Endothelial cell of umbilical vein (primary cell): ENCODE data around the gene LYZL1. TPM values are rescaled to one million over a fixed set of nuclear protein-coding genes. Genes with fewer than 3 reads are reported as not detected.

ENCODE experiments used
- BruUV-seq: library from RNA; stranded (reverse); fragments of 400-500 nt; replicated peaks from 2 replicates; lab custom pipeline; 2021; lab: Mats Ljungman, UMichigan
- CTCF ChIA-PET: fragments of 300-600, 350-600 bp; sonication (Branson Sonifier 250); formaldehyde crosslinking; loops from one replicate; lab custom pipeline; 2021; ENCODE audit warnings: antibody characterized with exemption, inconsistent platforms; lab: Charles Lee
- POLR2A ChIA-PET: fragments of 300-600, 350-600 bp; sonication (Branson Sonifier 250); formaldehyde crosslinking; loops from one replicate; lab custom pipeline; 2021; ENCODE audit warnings: antibody characterized with exemption, inconsistent platforms; lab: Charles Lee
- DNase-seq: peaks from one replicate; pipeline ENCODE4 v3.0.0-alpha.2; 2011; ENCODE audit warnings: low read depth, low spot score
- FAIRE-seq: peaks from 2 replicates; lab custom pipeline; 2011; peaks lifted over from hg19 to GRCh38; lab: Jason Lieb, UNC
- H2AFZ ChIP-seq: 2 replicates; pipeline ENCODE4 v1.6.0; 2012; ENCODE audit warnings: low read depth, low read length, control low read depth, inconsistent platforms
- H3K27ac ChIP-seq: 2 replicates; pipeline ENCODE4 v1.5.1; 2011; ENCODE audit warnings: low read depth, mild to moderate bottlenecking, control low read depth, low read length, moderate library complexity; ENCODE audit not compliant: insufficient read depth
- H3K27me3 ChIP-seq, 2 experiments: 2 replicates each; pipeline versions ENCODE4 v1.6.0 to v1.6.1; 2011; ENCODE audit warnings: low read length in 2 of 2, mixed read lengths in 1 of 2; ENCODE audit not compliant: control insufficient read depth in 2 of 2, insufficient read depth in 2 of 2
- H3K36me3 ChIP-seq, 2 experiments: 2 replicates in 1 of 2; 3 replicates in 1 of 2; pipeline ENCODE4 v1.5.1; 2011; ENCODE audit warnings: low read length in 2 of 2, mild to moderate bottlenecking in 1 of 2, moderate library complexity in 1 of 2; ENCODE audit not compliant: control insufficient read depth in 2 of 2, insufficient read depth in 2 of 2; ENCODE audit errors: extremely low read depth in 1 of 2
- H3K4me1 ChIP-seq: 3 replicates; pipeline ENCODE4 v1.5.1; 2011; ENCODE audit warnings: mild to moderate bottlenecking, low read length; ENCODE audit not compliant: control insufficient read depth, insufficient read depth; ENCODE audit errors: extremely low read depth
- H3K4me2 ChIP-seq: 2 replicates; pipeline ENCODE4 v1.6.1; 2011; ENCODE audit warnings: low read length, control low read depth, mixed read lengths; ENCODE audit not compliant: insufficient read depth
- H3K4me3 ChIP-seq, 3 experiments: fragments of 200-600 bp in 1 of 3; sonication (generic), shearing (Covaris generic) in 1 of 3; replicated peaks in 1 of 3; 2 replicates each; pipeline ENCODE4 v1.5.1; 2011 to 2016; ENCODE audit warnings: control low read depth in 3 of 3, low read length in 3 of 3, mild to moderate bottlenecking in 2 of 3, inconsistent platforms in 1 of 3, low read depth in 1 of 3, moderate library complexity in 1 of 3; ENCODE audit not compliant: insufficient read depth in 1 of 3
- H3K79me2 ChIP-seq: 2 replicates; pipeline ENCODE4 v1.6.0; 2012; ENCODE audit warnings: low read length, inconsistent platforms; ENCODE audit not compliant: control insufficient read depth, insufficient read depth
- H3K9ac ChIP-seq: replicated peaks from 2 replicates; pipeline ENCODE3; 2011; ENCODE audit warnings: low read length, control low read depth; ENCODE audit not compliant: insufficient read depth; ENCODE audit errors: extremely low read depth
- H3K9me1 ChIP-seq: replicated peaks from 3 replicates; pipeline ENCODE4 v1.6.0; 2011; ENCODE audit warnings: mild to moderate bottlenecking, low read length; ENCODE audit not compliant: control insufficient read depth, insufficient read depth; ENCODE audit errors: extremely low read depth
- H3K9me3 ChIP-seq: replicated peaks from 2 replicates; pipeline ENCODE4 v1.5.1; 2012; ENCODE audit warnings: low read length, inconsistent platforms; ENCODE audit not compliant: control insufficient read depth, insufficient read depth
- H4K20me1 ChIP-seq: replicated peaks from 2 replicates; pipeline ENCODE3; 2011; ENCODE audit warnings: mild to moderate bottlenecking, low read length; ENCODE audit not compliant: control insufficient read depth, insufficient read depth; ENCODE audit errors: extremely low read depth
- CTCF ChIP-seq, 2 donors: IDR thresholded peaks; 1 replicate in 1 of 2; 2 replicates in 1 of 2; pipeline ENCODE4 v1.5.1; 2011; ENCODE audit warnings: low read length in 2 of 2, mild to moderate bottlenecking in 2 of 2, moderate library complexity in 2 of 2, control low read depth in 1 of 2, inconsistent platforms in 1 of 2, low read depth in 1 of 2; ENCODE audit not compliant: insufficient read depth in 1 of 2; ENCODE audit errors: extremely low read depth in 1 of 2
- EZH2 ChIP-seq: IDR thresholded peaks from 2 replicates; pipeline ENCODE4 v1.6.1; 2012; ENCODE audit warnings: borderline replicate concordance, low read depth, mild to moderate bottlenecking, moderate library complexity, low read length, inconsistent platforms; ENCODE audit not compliant: severe bottlenecking
- FOS ChIP-seq: IDR thresholded peaks from 2 replicates; pipeline ENCODE4 v1.6.1; 2011; ENCODE audit warnings: mild to moderate bottlenecking, low read length, moderate library complexity, borderline replicate concordance; ENCODE audit not compliant: insufficient read depth
- JUN ChIP-seq: IDR thresholded peaks from 2 replicates; pipeline ENCODE4 v1.6.1; 2011; ENCODE audit warnings: borderline replicate concordance, low read depth; ENCODE audit not compliant: insufficient read length, insufficient read depth
- MAX ChIP-seq: IDR thresholded peaks from 2 replicates; pipeline ENCODE4 v1.6.1; 2011; ENCODE audit not compliant: insufficient read depth, insufficient read length
- MYC ChIP-seq: IDR thresholded peaks from one replicate; pipeline ENCODE4 v1.6.1; 2011; ENCODE audit warnings: mild to moderate bottlenecking, low read depth, low read length
- POLR2A ChIP-seq: IDR thresholded peaks from 2 replicates; pipeline ENCODE4 v1.6.1; 2012; ENCODE audit warnings: low read depth, mild to moderate bottlenecking, control low read depth, low read length
- POLR2AphosphoS5 ChIP-seq: IDR thresholded peaks from 2 replicates; pipeline ENCODE4 v1.6.1; 2012; ENCODE audit warnings: low read depth, mild to moderate bottlenecking, control low read depth, low read length, moderate library complexity; ENCODE audit not compliant: insufficient read depth
- dilution Hi-C: fragments of 300-500 bp; cut with MboI; formaldehyde crosslinking; loops from one replicate; pipeline ENCODE4 v1.15.0; 2019; ENCODE audit warnings: low sequenced_read_pairs; ENCODE audit not compliant: extremely low pct_ligation_motif_present
- intact Hi-C: fragments of 100-400 bp; cut with micrococcal nuclease; formaldehyde crosslinking; loops from one replicate; pipeline ENCODE4 v1.10.0; 2022
- polyA plus RNA-seq, 4 experiments: library from polyadenylated mRNA; depleted of rRNA in 3 of 4; stranded (reverse) in 3 of 4; unstranded in 1 of 4; fragments of >200 nt; gene quantifications; 2 replicates each; pipeline versions ENCODE4 v1.2.1 to v1.2.3, GENCODE V29; 2011 to 2012; ENCODE audit warnings: missing spikeins in 1 of 4
- total RNA-seq: library from RNA; stranded (reverse); gene quantifications from 2 replicates; pipeline ENCODE4 v1.2.3, GENCODE V29; 2021

The LYZL1 gene
- total and polyA plus RNA-seq, 2 donors (not counting 3 experiments of a cell fraction or from before 2014, with no cell fraction given) = not detected

- intact Hi-C loops (no loop called here), dilution Hi-C loops (no loop called here)
- H3K4me1 ChIP-seq = no peaks in the 10 kb centered on the region
- H3K27me3 ChIP-seq = peaks cover 11 to 12% of the 10 kb centered on the region in 2 experiments
- H3K4me3 ChIP-seq = no peak overlapping the region
- CTCF ChIA-PET = interaction anchor here (1.7 kb wide), 1 partner anchor 622 kb away, joined by 5 read pairs; no protein-coding TSS in a partner anchor
- no peak overlapping the region for H3K9ac ChIP-seq
- FAIRE-seq (no peak), DNase-seq (no peak)
- TF ChIP-seq EZH2 (no peak), CTCF (IDR thresholded peaks at IDR 0.05; ENCODE audit: extremely low read depth in 1 of 2, insufficient read depth in 1 of 2, low read depth in 1 of 2, low read length in 2 of 2) (no peak), MYC (no peak), POLR2A (no peak), JUN (no peak), MAX (no peak), POLR2AphosphoS5 (no peak), FOS (no peak)
- H3K4me2 ChIP-seq = no peak overlapping the region
- H3K79me2 ChIP-seq = no peaks in the 10 kb centered on the region
- H3K27ac ChIP-seq = no peak overlapping the region
- no peak overlapping the region for H2AFZ ChIP-seq
- H3K9me1 ChIP-seq = no peaks in the 10 kb centered on the region
- no peaks in the 10 kb centered on the region for H3K9me3 ChIP-seq
- no peaks in the 10 kb centered on the region for H3K36me3 ChIP-seq
- POLR2A ChIA-PET = no interaction called here
- H4K20me1 ChIP-seq = no peaks in the 10 kb centered on the region
- no TSS peak for BruUV-seq
These were observed 3.2 kb upstream of the LYZL1 start for GRCh38 chr10:29285624-29286051.
